GM23248 (cell line): ENCODE data around the gene ACTG1. TPM values are rescaled to one million over a fixed set of nuclear protein-coding genes. Genes with fewer than 3 reads are reported as not detected.

Source experiments
- DNase-seq: peaks from one replicate; pipeline ENCODE4 v3.0.0-alpha.2; 2015
- H2AFZ ChIP-seq: fragments of 200-600 bp; sonication (generic); 2 replicates; pipeline ENCODE4 v1.6.1; 2016; ENCODE audit warnings: antibody characterized with exemption
- H3F3A ChIP-seq: fragments of 200-600 bp; sonication (generic); 2 replicates; pipeline ENCODE4 v1.6.1; 2016; ENCODE audit warnings: mild to moderate bottlenecking, antibody characterized with exemption, mixed run types; ENCODE audit not compliant: insufficient read depth
- H3K27ac ChIP-seq: fragments of 200-600 bp; sonication (generic); 2 replicates; pipeline ENCODE4 v1.5.1; 2016; ENCODE audit warnings: mild to moderate bottlenecking
- H3K27me3 ChIP-seq: fragments of 200-600 bp; sonication (generic); replicated peaks from 2 replicates; pipeline ENCODE4 v1.6.1; 2016; ENCODE audit warnings: mild to moderate bottlenecking; ENCODE audit not compliant: insufficient read depth
- H3K36me3 ChIP-seq: fragments of 200-600 bp; sonication (generic); 2 replicates; pipeline ENCODE4 v1.6.1; 2016; ENCODE audit warnings: low read depth, mild to moderate bottlenecking
- H3K4me1 ChIP-seq: fragments of 200-600 bp; sonication (generic); 2 replicates; pipeline ENCODE4 v1.6.1; 2016; ENCODE audit warnings: mild to moderate bottlenecking; ENCODE audit not compliant: insufficient read depth
- H3K4me2 ChIP-seq: fragments of 200-600 bp; sonication (generic); one replicate; pipeline ENCODE4 v1.6.1; 2016; ENCODE audit warnings: mild to moderate bottlenecking; ENCODE audit not compliant: unreplicated experiment
- H3K4me3 ChIP-seq: fragments of 200-600 bp; sonication (generic); 2 replicates; pipeline ENCODE4 v1.5.1; 2016; ENCODE audit warnings: mild to moderate bottlenecking
- H3K79me2 ChIP-seq: fragments of 200-600 bp; sonication (generic); 2 replicates; pipeline ENCODE4 v1.6.1; 2016; ENCODE audit warnings: mild to moderate bottlenecking; ENCODE audit not compliant: insufficient read depth
- H3K9ac ChIP-seq: fragments of 200-600 bp; sonication (generic); 2 replicates; pipeline ENCODE4 v1.6.1; 2016; ENCODE audit warnings: mild to moderate bottlenecking
- H3K9me2 ChIP-seq: fragments of 200-600 bp; sonication (generic); 2 replicates; pipeline ENCODE4 v1.6.1; 2016; ENCODE audit warnings: mixed run types, mild to moderate bottlenecking, moderate library complexity; ENCODE audit not compliant: insufficient read depth
- H3K9me3 ChIP-seq: fragments of 200-600 bp; sonication (generic); one replicate; pipeline ENCODE4 v1.6.1; 2017; ENCODE audit warnings: low read depth
- H4K20me1 ChIP-seq: fragments of 200-600 bp; sonication (generic); 2 replicates; pipeline ENCODE4 v1.6.0; 2016; ENCODE audit not compliant: insufficient read depth
- EZH2 ChIP-seq: fragments of 200-600 bp; sonication (generic); IDR thresholded peaks from 2 replicates; pipeline ENCODE4 v1.6.1; 2018; ENCODE audit warnings: antibody characterized with exemption, mild to moderate bottlenecking; ENCODE audit not compliant: insufficient read depth, poor library complexity, severe bottlenecking
- EZH2phosphoT487 ChIP-seq: fragments of 200-600 bp; sonication (generic); IDR thresholded peaks from 2 replicates; pipeline ENCODE4 v1.6.1; 2018; ENCODE audit warnings: antibody characterized with exemption, moderate library complexity, mild to moderate bottlenecking, low read depth; ENCODE audit not compliant: insufficient read depth
- WGBS, 2 experiments: methylation state at CpG; one replicate each; pipeline ENCODE4 v1.1.6; 2015 to 2017; ENCODE audit warnings: low lambda C conversion rate in 2 of 2, low coverage in 1 of 2; ENCODE audit errors: missing lambda C conversion rate in 2 of 2; 5-methylcytosine and 5-hydroxymethylcytosine counted together
- in situ Hi-C: fragments of 300-500 bp; cut with MboI; formaldehyde crosslinking; loops from 2 replicates; pipeline ENCODE4 v1.15.0; 2020
- polyA plus RNA-seq: library from polyadenylated mRNA; unstranded; fragments of >200 nt; fragmentation: Nextera tagmentation; extraction: Ambion mirVana; gene quantifications from 2 replicates; pipeline ENCODE4 v1.2.1, GENCODE V29; 2016
- total RNA-seq: library from RNA; depleted of rRNA; stranded (reverse); fragments of >200 nt; shearing (Covaris generic); gene quantifications from 2 replicates; pipeline ENCODE4 v1.2.3, GENCODE V29; 2014

ACTG1 gene
- total and polyA plus RNA-seq, 2 experiments from 2014 or later = 3,778 to 9,349 TPM

DNA sequence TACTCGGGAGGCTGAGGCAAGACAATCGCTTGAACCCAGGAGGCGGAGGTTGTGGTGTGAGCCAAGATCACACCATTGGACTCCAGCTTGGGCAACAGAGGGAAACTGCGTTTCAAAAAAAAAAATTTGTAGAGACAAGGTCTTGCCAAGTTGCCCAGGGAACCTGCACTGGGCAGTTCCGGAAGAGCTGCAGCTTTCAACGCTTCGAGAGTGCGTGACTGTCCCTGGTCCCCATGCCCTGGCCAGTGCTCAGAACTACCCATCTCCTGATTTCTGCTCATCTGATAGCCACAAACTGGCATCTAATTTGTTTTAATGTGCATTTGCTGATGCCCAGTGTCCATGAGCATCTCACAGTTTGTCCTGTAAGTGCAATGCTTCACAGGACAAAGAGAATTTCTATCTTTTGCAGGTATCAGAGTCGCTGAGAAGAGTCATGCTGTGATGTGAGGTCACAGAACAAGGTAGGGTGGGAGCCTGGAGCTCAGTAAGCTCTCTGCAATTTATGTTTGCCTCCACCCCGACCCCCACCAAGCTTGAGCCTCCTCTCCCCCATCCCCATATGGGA lies 3.9 kb downstream of the ACTG1 start:
- peak; percentile 63 for DNase-seq
- Histone ChIP-seq H3K4me3 (peak overlapping the region; percentile 97), H3K27me3 (no peaks in the 10 kb centered on the region), H3K4me2 (peak overlapping the region; percentile 95), H3K9ac (peak overlapping the region; percentile 89), H2AFZ (no peak overlapping the region), H3K79me2 (peaks cover 41% of the 10 kb centered on the region), H4K20me1 (peaks cover 32% of the 10 kb centered on the region; the same call in 1 of the 2 replicates), H3K36me3 (peaks cover 34% of the 10 kb centered on the region), H3K27ac (peak overlapping the region; percentile 69), H3F3A (peaks cover 59% of the 10 kb centered on the region), H3K4me1 (no peaks in the 10 kb centered on the region), H3K9me3 (no peaks in the 10 kb centered on the region), H3K9me2 (no peaks in the 10 kb centered on the region)
- WGBS, 2 experiments = 24 to 27% methylated on average over 10 of the region's 10 CpGs
- TF ChIP-seq EZH2phosphoT487 (no peak), EZH2 (no peak)
- in situ Hi-C loops = no loop called here

DNA sequence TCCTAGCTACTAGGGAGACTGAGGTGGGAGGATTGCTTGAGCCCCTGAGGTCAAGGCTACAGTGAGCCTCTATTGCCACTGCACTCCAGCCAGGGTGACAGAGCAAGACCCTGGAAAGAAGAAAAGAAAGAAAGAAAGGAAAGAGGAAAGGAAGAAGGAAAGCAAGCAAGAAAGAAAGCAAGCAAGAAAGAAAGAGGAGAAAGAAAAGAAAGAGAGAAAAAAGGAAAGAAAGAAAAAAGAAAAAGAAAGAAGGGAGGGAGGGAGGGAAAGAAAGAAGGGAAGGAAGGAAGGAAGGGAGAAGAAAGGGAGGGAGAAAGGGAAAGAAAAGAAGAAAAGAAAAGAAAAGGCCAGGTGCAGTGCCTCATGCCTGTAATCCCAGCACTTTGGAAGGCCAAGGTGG lies 9.0 kb downstream of the ACTG1 start:
- no peak for TF ChIP-seq EZH2
- no peak for TF ChIP-seq EZH2phosphoT487
- H3F3A ChIP-seq = peaks cover 24% of the 10 kb centered on the region
- H3K79me2 ChIP-seq = peaks cover 2% of the 10 kb centered on the region; the same call in 1 of the 2 replicates
- H2AFZ ChIP-seq = no peak overlapping the region
- no peaks in the 10 kb centered on the region for H3K9me3 ChIP-seq
- in situ Hi-C loops = no loop called here
- DNase-seq = no peak
- H3K27me3 ChIP-seq = no peaks in the 10 kb centered on the region
- no peak overlapping the region for H3K4me3 ChIP-seq
- H3K4me1 ChIP-seq = peaks cover 4% of the 10 kb centered on the region; the same call in 1 of the 2 replicates
- no peak overlapping the region for H3K27ac ChIP-seq
- 0 out of 2 replicates have a peak, but pooled peaks cover 3% of the 10 kb centered on the region for H4K20me1 ChIP-seq
- no peaks in the 10 kb centered on the region for H3K9me2 ChIP-seq
- H3K36me3 ChIP-seq = no peaks in the 10 kb centered on the region
- no peak overlapping the region for H3K4me2 ChIP-seq
- no peak overlapping the region for H3K9ac ChIP-seq

DNA sequence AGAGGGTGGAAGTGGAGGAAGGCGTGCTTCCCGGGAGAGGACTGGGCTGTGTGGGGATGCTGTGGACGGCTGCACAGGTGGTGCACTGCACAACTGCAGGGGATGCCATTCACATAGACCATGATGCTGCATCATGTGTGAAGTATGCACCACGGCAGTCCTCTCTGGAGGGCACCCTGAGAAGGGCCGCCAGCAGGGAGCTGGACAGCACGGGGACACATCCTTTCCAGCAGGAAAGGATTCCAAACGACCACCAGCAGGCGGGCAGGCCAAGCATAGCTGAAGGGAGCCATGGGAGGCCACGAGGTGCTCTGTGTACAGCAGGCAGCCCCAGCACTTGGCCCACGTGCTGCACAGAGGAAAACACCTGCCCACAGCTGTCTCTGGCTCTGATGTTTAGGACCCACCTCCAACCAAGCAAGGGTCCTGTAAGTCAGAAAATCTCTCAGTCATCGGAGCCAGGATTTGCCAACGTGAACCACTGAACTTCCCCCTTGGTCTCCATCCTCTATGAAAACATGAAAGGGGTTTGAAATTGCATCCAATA lies 10.1 kb downstream of the ACTG1 start:
- Histone ChIP-seq H3K4me3 (no peak overlapping the region), H3K79me2 (no peaks in the 10 kb centered on the region), H3K9me3 (no peaks in the 10 kb centered on the region), H3K4me2 (no peak overlapping the region), H3F3A (peaks cover 13% of the 10 kb centered on the region), H3K27me3 (no peaks in the 10 kb centered on the region), H3K27ac (no peak overlapping the region), H2AFZ (no peak overlapping the region), H3K36me3 (no peaks in the 10 kb centered on the region), H4K20me1 (0 out of 2 replicates have a peak, but pooled peaks cover under 1% of the 10 kb centered on the region), H3K9ac (no peak overlapping the region), H3K9me2 (no peaks in the 10 kb centered on the region), H3K4me1 (peaks cover 4% of the 10 kb centered on the region; the same call in 1 of the 2 replicates)
- TF ChIP-seq EZH2phosphoT487 = no peak
- TF ChIP-seq EZH2 = no peak
- DNase-seq = no peak
- in situ Hi-C loops = no loop called here
- 64 to 69% methylated on average over 12 of the region's 12 CpGs for WGBS, 2 experiments

GRCh38 chr17:81500047-81500446 lies 12.6 kb downstream of the ACTG1 start:
- Histone ChIP-seq H3K4me3 (no peak overlapping the region), H3K4me2 (no peak overlapping the region), H3K9me3 (no peaks in the 10 kb centered on the region), H3K27ac (no peak overlapping the region), H3K79me2 (no peaks in the 10 kb centered on the region), H2AFZ (no peak overlapping the region), H3K27me3 (no peaks in the 10 kb centered on the region; the same call in 1 of the 2 replicates), H3K9me2 (no peaks in the 10 kb centered on the region), H3K9ac (no peak overlapping the region), H4K20me1 (no peaks in the 10 kb centered on the region), H3F3A (no peaks in the 10 kb centered on the region), H3K4me1 (peaks cover 4% of the 10 kb centered on the region; the same call in 1 of the 2 replicates), H3K36me3 (no peaks in the 10 kb centered on the region)
- 44 to 50% methylated on average over 7 of the region's 7 CpGs for WGBS, 2 experiments
- in situ Hi-C loops = no loop called here
- no peak for TF ChIP-seq EZH2
- no peak for TF ChIP-seq EZH2phosphoT487
- DNase-seq = no peak
